Measurements from ENCODE around the gene ENAM. TPM values are rescaled to one million over a fixed set of nuclear protein-coding genes. Genes with fewer than 3 reads are reported as not detected.

The ENAM gene
- total RNA-seq, 1 experiment from 2014 or later = not detected

GRCh38 chr4:70628444-70628843, at the start of gene ENAM (continued):
- no peak for TF ChIP-seq SP1 (IDR thresholded peaks at IDR 0.05; ENCODE audit: low read depth)
- no peak for TF ChIP-seq EZH2phosphoT487 (IDR thresholded peaks at IDR 0.05; ENCODE audit: borderline replicate concordance)
- no peak for TF ChIP-seq RAD21 (IDR thresholded peaks at IDR 0.05; ENCODE audit: low read depth)
- TF ChIP-seq SIN3A (IDR thresholded peaks at IDR 0.05; ENCODE audit: low read depth) = no peak

DNA sequence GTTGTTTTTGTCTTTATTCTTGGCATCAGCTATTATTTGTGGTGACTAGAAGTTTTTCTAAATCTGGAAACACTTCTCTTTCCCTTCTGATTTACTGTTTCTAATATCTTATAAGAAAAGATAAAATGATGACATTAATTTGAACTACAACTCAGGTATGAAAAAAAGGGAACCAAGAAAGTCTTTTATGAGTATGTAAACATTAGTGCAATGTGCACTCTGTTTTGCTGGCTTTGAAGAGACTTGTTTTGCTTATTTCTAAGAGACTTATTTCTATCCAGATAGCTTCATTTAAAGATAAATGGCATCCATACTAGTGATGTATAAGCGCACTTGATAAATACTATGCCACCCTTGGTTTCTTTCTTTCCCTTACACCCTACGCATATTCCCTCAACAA, 46.6 kb upstream of the ENAM start:
- Histone ChIP-seq H4K20me1 (ENCODE audit: insufficient read depth) (no peaks in the 10 kb centered on the region), H3K27me3 (ENCODE audit: insufficient read depth, low read length) (no peaks in the 10 kb centered on the region), H3K36me3 (ENCODE audit: control insufficient read depth in 1 of 2, insufficient read depth in 2 of 2, low read length in 2 of 2) (no peaks in the 10 kb centered on the region), H3K4me3 (replicated peaks in 1 of 2; ENCODE audit: low read depth in 1 of 2, low read length in 2 of 2) (no peak overlapping the region), H3K9me3 (ENCODE audit: control insufficient read depth in 1 of 2, insufficient read depth in 1 of 2, low read depth in 1 of 2, low read length in 2 of 2) (no peaks in the 10 kb centered on the region), H3K9me2 (ENCODE audit: insufficient read depth) (no peaks in the 10 kb centered on the region), H3K79me2 (ENCODE audit: insufficient read depth, low read length) (no peaks in the 10 kb centered on the region), H2AFZ (ENCODE audit: low read depth, low read length, poor library complexity, severe bottlenecking) (no peak overlapping the region), H3K4me1 (ENCODE audit: control insufficient read depth in 1 of 2, insufficient read depth in 2 of 2, low read length in 2 of 2) (peaks cover 16 to 23% of the 10 kb centered on the region in 2 experiments; a peak in 3 of 4 replicates), H3K9ac (ENCODE audit: low read length) (no peak overlapping the region), H3K4me2 (ENCODE audit: low read length) (no peak overlapping the region), H3K27ac (ENCODE audit: low read depth, low read length) (no peak overlapping the region)
- no TSS peak for BruUV-seq (replicated peaks)
- DNase-seq (ENCODE audit: low read depth, low spot score) (no peak), ATAC-seq (no peak)
- intact Hi-C loops (cut with micrococcal nuclease) = no loop called here
- ChIA-PET CTCF (no interaction called here), RAD21 (ENCODE audit: low non-redundant PET in 1 of 2, low total read pairs in 2 of 2, uncharacterized antibody in 2 of 2, unreplicated experiment in 2 of 2) (no interaction called here), POLR2A (no interaction called here)
- no peak for TF ChIP-seq MAX (IDR thresholded peaks at IDR 0.05)
- no peak for TF ChIP-seq FOSL1 (IDR thresholded peaks at IDR 0.05; ENCODE audit: low read depth)
- TF ChIP-seq POLR2A (IDR thresholded peaks at IDR 0.05; ENCODE audit: borderline replicate concordance, extremely low read depth, insufficient read depth, insufficient read length) = no peak
- TF ChIP-seq, protein P1, sequence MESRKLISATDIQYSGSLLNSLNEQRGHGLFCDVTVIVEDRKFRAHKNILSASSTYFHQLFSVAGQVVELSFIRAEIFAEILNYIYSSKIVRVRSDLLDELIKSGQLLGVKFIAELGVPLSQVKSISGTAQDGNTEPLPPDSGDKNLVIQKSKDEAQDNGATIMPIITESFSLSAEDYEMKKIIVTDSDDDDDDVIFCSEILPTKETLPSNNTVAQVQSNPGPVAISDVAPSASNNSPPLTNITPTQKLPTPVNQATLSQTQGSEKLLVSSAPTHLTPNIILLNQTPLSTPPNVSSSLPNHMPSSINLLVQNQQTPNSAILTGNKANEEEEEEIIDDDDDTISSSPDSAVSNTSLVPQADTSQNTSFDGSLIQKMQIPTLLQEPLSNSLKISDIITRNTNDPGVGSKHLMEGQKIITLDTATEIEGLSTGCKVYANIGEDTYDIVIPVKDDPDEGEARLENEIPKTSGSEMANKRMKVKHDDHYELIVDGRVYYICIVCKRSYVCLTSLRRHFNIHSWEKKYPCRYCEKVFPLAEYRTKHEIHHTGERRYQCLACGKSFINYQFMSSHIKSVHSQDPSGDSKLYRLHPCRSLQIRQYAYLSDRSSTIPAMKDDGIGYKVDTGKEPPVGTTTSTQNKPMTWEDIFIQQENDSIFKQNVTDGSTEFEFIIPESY (IDR thresholded peaks at IDR 0.05; ENCODE audit: extremely low read depth, insufficient replicate concordance, low read length) = no peak
- TF ChIP-seq EGR1 (IDR thresholded peaks at IDR 0.05; ENCODE audit: low read depth) = no peak
- TF ChIP-seq RAD21 (IDR thresholded peaks at IDR 0.05; ENCODE audit: low read depth) = no peak
- no peak for TF ChIP-seq TCF7L2 (IDR thresholded peaks at IDR 0.05; ENCODE audit: borderline replicate concordance, extremely low read depth, insufficient read depth, insufficient read length)
